Adrenal gland (tissue), 5 donors: ENCODE measurements around the gene CLDN10.

Experiments used
- CTCF ChIP-seq, 6 experiments: fragments of 450-650 bp in 4 of 6; fragments of 200-600 bp in 2 of 6; sonication (generic) in 1 of 6; IDR thresholded peaks; 1 replicate in 5 of 6; 2 replicates in 1 of 6; pipeline versions ENCODE4 v1.5.1 to v1.8.0; 2016 to 2021; ENCODE audit warnings: antibody characterized with exemption in 6 of 6, mild to moderate bottlenecking in 2 of 6, moderate library complexity in 1 of 6
- POLR2A ChIP-seq, 2 donors: fragments of 450-650 bp; IDR thresholded peaks; one replicate each; pipeline ENCODE4 v1.6.1; 2017; ENCODE audit warnings: antibody characterized with exemption in 2 of 2, mild to moderate bottlenecking in 2 of 2, moderate library complexity in 1 of 2
- donor health status: DM: no; HTN: no; CAD: no.

DNA sequence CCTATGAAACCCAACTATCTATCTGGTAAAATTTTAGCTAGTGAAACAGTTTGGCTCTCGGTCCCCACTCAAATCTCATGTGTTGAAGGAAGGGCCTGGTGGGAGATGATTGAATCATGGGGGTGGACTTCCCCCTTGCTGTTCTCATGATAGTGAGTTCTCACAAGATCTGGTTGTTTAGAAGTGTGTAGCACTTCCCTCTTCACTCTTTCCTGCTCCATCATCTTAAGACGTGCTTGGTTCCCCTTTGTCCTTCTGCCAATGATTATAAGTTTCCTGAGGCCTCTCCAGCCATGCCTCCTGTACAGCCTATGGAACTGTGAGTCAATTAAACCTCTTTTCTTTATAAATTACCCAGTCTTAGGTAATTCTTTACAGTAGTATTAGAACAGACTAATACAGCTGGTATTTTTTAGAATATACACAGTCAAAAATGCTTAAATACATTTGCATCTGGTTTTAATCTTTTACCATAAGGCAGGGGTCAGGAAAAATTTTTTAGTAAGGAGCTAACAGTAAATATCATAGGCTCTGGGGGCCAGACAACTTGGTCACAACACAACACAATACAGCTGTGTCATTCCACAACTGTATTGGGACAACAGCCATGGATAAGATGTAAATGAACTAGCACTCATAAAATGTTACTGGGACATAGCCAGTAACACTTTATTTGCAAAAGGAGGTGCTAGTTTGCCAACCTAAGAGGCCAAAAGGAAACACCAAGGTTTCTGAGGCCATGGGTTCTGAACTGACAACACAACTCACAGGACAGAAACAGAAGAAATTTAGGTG is 67.7 kb downstream of the CLDN10 start:
- no peak for TF ChIP-seq POLR2A (IDR thresholded peaks at IDR 0.05)
- no peak for TF ChIP-seq CTCF (IDR thresholded peaks at IDR 0.05)
